Activated naive CD4-positive, alpha-beta T cell treated with anti-CD3 and anti-CD28 coated beads, Interleukin-2, amount 10 ng/mL, durations not matched to agents 7 days and 5 days (primary cell): ENCODE measurements around the gene ANKRD24.
"Not testable (repeated sequence)": the region's sequence is repeated elsewhere in the genome, so short reads cannot be mapped to it uniquely, and the experiment has no call there.

Experiments used
- CTCF ChIA-PET: fragments of 350-600 bp; sonication (Branson Sonifier 250); formaldehyde crosslinking; loops from one replicate; lab custom pipeline; 2021; ENCODE audit warnings: antibody characterized with exemption; lab: Charles Lee
- DNase-seq: peaks from one replicate; pipeline ENCODE4 v3.0.0-alpha.2; 2020
- H3K27ac Mint-ChIP-seq: one replicate; pipeline ENCODE4 v1.8.0; 2021; ENCODE audit warnings: mild to moderate bottlenecking, moderate library complexity, mixed read lengths
- H3K27me3 Mint-ChIP-seq: one replicate; pipeline ENCODE4 v1.8.0; 2021; ENCODE audit warnings: mild to moderate bottlenecking, mixed read lengths
- H3K36me3 Mint-ChIP-seq: one replicate; pipeline ENCODE4 v1.8.0; 2021; ENCODE audit warnings: mixed read lengths
- H3K4me1 Mint-ChIP-seq: one replicate; pipeline ENCODE4 v1.8.0; 2021; ENCODE audit warnings: mixed read lengths
- H3K4me3 Mint-ChIP-seq: one replicate; pipeline ENCODE4 v1.8.0; 2021; ENCODE audit warnings: mild to moderate bottlenecking, moderate library complexity, mixed read lengths
- H3K9me3 Mint-ChIP-seq: one replicate; pipeline ENCODE4 v1.8.0; 2021; ENCODE audit warnings: mixed read lengths

Gene ANKRD24

DNA sequence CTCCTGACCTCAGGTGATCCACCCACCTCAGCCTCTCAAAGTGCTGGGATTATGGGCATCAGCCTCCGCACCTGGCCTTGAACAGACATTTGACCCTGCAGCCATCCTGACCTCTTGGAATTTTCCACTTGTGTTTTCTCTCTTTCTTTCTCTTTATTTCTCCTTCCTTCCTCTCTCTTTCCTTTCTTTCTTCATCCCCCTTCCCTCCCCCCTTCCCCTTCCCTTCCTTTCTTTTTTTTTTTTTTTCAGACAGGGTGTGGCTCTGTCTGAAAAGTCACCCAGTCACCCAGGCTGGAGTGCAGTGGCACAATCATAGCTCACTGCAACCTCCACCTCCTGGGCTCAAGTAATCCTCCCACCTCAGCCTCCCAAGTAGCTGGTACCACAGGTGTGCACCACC is 36.0 kb downstream of the ANKRD24 start:
- not testable (repeated sequence) for DNase-seq, H3K27ac Mint-ChIP-seq, H3K36me3 Mint-ChIP-seq, H3K4me1 Mint-ChIP-seq, H3K27me3 Mint-ChIP-seq, H3K4me3 Mint-ChIP-seq, H3K9me3 Mint-ChIP-seq
- CTCF ChIA-PET, result interaction anchor here (1.7 kb wide), 1 partner anchor 13 kb away, joined by 4 read pairs; no protein-coding TSS in a partner anchor

DNA sequence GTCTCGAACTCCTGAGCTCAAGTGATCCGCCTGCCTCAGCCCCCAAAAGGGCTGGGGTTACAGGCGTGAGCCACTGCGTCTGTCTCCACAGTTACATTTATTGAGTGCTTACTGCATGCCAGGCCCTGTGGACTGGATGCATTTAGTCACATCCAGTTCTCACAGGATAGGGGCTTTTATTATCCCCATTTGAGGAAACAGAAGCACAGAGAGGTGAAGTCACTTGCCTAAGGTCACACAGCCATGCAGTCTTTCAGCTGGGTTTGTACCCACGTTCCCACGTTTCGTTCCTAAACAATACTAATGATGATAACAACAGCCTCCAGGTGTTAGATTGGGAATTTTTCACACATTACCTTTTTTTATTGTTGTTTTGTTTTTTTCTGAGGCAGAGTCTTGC is 37.7 kb downstream of the ANKRD24 start:
- H3K4me3 Mint-ChIP-seq, result no peak overlapping the region
- CTCF ChIA-PET, result no interaction called here
- H3K36me3 Mint-ChIP-seq, result no peaks in the 10 kb centered on the region
- no peak for DNase-seq
- H3K27ac Mint-ChIP-seq, result no peak overlapping the region
- no peaks in the 10 kb centered on the region for H3K4me1 Mint-ChIP-seq
- H3K27me3 Mint-ChIP-seq, result no peaks in the 10 kb centered on the region
- peaks cover 6% of the 10 kb centered on the region for H3K9me3 Mint-ChIP-seq

DNA sequence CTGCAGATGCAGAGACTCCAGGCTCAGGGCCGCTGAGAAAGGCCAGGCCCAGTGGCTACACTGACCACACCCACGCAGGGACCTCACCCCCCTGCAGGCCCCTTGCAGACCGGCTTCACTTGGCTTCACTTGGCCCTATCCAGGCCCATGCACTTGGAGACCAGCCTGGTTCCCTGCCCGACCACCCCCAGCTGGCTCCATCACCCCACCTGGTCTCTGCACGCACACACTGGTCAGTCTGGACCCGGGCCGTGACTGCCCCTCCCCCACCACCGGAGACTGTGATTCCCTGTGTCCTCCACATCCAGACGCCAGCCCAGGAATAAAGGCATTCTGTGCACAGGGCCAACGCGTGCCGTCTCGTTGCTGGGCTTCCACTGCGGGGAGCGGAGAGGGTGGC is 42.0 kb downstream of the ANKRD24 start:
- Mint-ChIP-seq H3K4me1 (peaks cover 2% of the 10 kb centered on the region), H3K36me3 (no peaks in the 10 kb centered on the region)
- CTCF ChIA-PET, result no interaction called here

DNA sequence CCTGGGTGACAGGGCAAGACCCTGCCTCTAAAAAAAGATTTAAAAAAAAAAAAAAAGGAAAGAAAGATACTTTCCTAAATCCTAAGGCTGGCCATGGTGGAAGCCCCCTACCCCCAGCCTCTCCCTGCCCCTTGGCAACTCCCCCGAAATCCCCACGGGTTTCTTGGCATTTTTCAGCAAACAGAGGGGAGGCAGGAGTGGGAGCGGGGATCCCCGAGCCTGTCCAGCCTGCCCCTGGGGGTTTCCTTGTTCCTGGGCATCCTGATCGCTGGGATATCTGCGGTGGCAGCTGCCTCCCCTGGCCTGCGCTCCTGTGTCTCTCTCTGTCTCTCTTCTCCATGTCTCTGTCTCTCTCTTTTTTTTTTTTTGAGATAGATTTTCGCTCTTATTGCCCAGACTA is 43.4 kb downstream of the ANKRD24 start:
- Mint-ChIP-seq H3K4me3 (no peak overlapping the region), H3K9me3 (no peaks in the 10 kb centered on the region), H3K27ac (no peak overlapping the region), H3K27me3 (peaks cover 4% of the 10 kb centered on the region), H3K4me1 (peaks cover 2% of the 10 kb centered on the region), H3K36me3 (no peaks in the 10 kb centered on the region)
- no peak for DNase-seq
- CTCF ChIA-PET, result no interaction called here

More for the DNA sequence above, 42.0 kb downstream of the ANKRD24 start:
- peaks cover 4% of the 10 kb centered on the region for H3K27me3 Mint-ChIP-seq
- H3K27ac Mint-ChIP-seq, result no peak overlapping the region
- H3K9me3 Mint-ChIP-seq, result no peaks in the 10 kb centered on the region
- DNase-seq, result no peak
- no peak overlapping the region for H3K4me3 Mint-ChIP-seq

DNA sequence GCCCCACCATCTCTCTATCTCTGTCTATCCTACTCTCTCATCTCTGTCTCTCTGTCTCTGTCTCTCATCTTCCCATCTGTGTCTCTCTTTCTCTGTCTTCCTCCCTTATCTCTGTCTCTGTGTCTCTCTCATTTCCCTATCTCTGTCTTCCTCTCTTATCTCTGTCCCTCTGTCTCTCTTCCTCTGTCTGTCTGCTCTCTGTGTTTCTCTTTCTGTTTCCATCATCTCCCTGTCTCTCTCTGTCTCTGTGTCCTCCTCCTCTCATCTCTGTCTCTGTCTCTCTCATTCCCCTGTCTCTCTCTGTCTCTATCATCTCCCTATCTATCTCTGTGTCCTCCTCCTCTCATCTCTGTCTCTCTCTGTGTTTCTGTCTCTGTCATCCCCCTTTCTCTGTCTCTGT is 45.3 kb downstream of the ANKRD24 start:
- CTCF ChIA-PET, result interaction anchor here (0.6 kb wide), 1 partner anchor 74 kb away, joined by 3 read pairs; the partner anchor contains the start of gene CREB3L3
- no peak overlapping the region for H3K4me3 Mint-ChIP-seq
- no peak overlapping the region for H3K27ac Mint-ChIP-seq
- no peak for DNase-seq
- no peaks in the 10 kb centered on the region for H3K9me3 Mint-ChIP-seq
- peaks cover 2% of the 10 kb centered on the region for H3K4me1 Mint-ChIP-seq
- peaks cover 4% of the 10 kb centered on the region for H3K27me3 Mint-ChIP-seq
- H3K36me3 Mint-ChIP-seq, result no peaks in the 10 kb centered on the region

DNA sequence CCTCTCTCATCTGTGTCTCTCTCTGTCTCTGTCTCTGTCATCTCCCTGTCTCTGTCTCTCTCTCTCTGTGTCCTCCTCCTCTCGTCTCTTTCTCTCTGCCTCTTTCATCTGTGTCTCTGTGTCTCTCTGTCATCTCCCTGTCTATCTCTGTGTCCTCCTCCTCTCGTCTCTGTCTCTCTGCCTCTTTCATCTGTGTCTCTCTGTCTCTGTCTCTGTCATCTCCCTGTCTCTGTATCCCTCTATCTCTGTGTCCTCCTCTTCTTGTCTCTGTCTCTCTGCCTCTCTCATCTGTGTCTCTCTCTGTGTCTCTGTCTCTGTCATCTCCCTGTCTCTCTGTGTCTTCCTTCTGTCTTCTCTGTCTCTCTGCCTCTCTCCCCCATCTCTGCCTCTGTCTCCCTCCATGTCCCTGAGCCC is 46.3 kb downstream of the ANKRD24 start:
- peaks cover 4% of the 10 kb centered on the region for H3K4me1 Mint-ChIP-seq
- H3K36me3 Mint-ChIP-seq, result no peaks in the 10 kb centered on the region
- no peak for DNase-seq
- no peak overlapping the region for H3K27ac Mint-ChIP-seq
- no peaks in the 10 kb centered on the region for H3K9me3 Mint-ChIP-seq
- H3K27me3 Mint-ChIP-seq, result peaks cover 8% of the 10 kb centered on the region
- H3K4me3 Mint-ChIP-seq, result no peak overlapping the region
- CTCF ChIA-PET, result no interaction called here

DNA sequence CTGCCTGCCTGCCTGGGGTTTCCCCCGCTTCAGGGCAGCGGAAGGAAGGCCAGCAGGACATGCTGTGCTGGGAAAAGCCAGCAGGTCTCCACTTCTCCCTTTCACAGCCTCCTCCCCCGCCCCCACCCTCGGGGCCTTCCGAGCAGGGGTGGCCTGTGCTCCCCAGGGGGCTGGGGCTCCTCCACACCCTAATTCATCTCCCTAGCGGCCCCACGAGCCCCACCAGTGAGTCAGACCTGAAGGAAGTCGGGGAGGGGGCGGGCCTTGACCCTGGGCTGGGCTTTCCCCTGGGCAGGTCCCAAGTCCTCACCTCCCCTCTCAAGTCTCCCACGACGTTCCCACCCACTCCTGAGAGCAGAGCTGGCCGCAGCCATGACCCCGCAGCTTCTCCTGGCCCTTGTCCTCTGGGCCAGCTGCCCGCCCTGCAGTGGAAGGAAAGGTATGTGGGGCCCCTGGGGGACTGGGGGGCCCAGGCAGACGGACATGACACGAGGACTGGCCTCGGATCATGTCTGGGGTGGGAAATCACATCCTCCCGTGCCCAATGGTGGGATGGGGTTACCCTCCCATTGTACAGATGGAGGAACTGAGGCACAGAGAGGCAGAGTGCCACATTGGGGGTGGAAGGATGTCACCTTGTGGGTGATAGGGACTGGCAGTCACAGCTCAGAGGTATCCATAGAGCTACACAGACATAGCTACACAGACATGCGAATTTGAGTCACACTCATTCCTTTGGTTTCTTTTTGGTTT is 46.9 kb downstream of the ANKRD24 start, which contains the start of gene EBI3:
TSS of gene EBI3 (plus strand) at position 345 of the 753 bp plus-strand sequence. CDS start at position 373, 28 bp downstream.
- no peak for DNase-seq
- H3K36me3 Mint-ChIP-seq, result no peaks in the 10 kb centered on the region
- no peaks in the 10 kb centered on the region for H3K9me3 Mint-ChIP-seq
- H3K27me3 Mint-ChIP-seq, result peaks cover 8% of the 10 kb centered on the region
- no peak within 1 kb of the TSS for H3K4me3 Mint-ChIP-seq
- peaks cover 4% of the 10 kb centered on the region for H3K4me1 Mint-ChIP-seq
- peak within 1 kb of the TSS; percentile 33 for H3K27ac Mint-ChIP-seq
- CTCF ChIA-PET, result interaction anchor here (1.4 to 1.7 kb wide), 2 partner anchors 11 to 43 kb away, joined by 4 to 5 read pairs; no protein-coding TSS in a partner anchor

DNA sequence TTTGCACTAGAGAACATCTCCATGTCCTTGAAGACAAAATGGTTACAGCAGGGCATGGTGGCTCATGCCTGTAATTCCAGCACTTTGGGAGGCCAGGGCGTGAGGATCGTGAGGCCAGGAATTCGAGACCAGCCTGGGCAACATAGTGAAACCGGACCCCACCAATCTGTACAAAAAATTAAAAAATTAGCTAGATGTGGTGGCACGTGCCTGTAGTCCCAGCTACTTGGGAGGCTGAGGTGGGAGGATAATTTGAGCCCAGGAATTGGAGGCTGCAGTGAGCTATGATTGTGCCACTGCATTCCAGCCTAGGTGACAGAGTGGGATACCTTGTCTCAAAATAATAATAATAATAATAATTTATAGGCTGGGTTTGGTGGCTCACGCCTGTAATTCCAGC is 47.7 kb downstream of the ANKRD24 start:
- not testable (repeated sequence) for H3K27ac Mint-ChIP-seq, DNase-seq, H3K9me3 Mint-ChIP-seq, H3K4me3 Mint-ChIP-seq, H3K36me3 Mint-ChIP-seq, H3K4me1 Mint-ChIP-seq
- CTCF ChIA-PET, result interaction anchor here (0.7 to 1.7 kb wide), 4 partner anchors 10 to 119 kb away, joined by 3 to 5 read pairs (median 4); no protein-coding TSS in a partner anchor
- peaks cover 13% of the 10 kb centered on the region for H3K27me3 Mint-ChIP-seq

DNA sequence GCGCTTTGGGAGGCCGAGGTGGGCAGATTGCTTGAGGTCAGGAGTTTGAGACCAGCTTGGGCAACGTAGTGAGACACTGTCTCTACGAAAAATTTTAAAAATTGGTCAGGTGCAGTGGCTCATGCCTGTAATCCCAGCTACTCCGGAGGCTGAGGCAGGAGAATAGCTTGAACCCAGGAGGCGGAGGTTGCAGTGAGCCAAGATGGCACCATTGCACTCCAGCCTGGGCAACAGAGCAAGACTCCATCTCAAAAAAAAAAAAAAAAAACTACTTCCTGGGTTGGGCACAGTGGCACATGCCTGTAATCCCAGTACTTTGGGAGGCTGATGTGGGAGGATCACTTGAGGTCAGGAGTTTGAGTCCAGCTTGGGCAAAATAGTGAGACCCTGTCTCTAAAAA is 49.0 kb downstream of the ANKRD24 start:
- DNase-seq, H3K9me3 Mint-ChIP-seq, H3K4me1 Mint-ChIP-seq, H3K27ac Mint-ChIP-seq, H3K4me3 Mint-ChIP-seq, H3K36me3 Mint-ChIP-seq: not testable (repeated sequence)
- peaks cover 14% of the 10 kb centered on the region for H3K27me3 Mint-ChIP-seq
- CTCF ChIA-PET, result interaction anchor here (1.6 to 1.8 kb wide), 2 partner anchors 10 to 13 kb away, joined by 4 to 6 read pairs; no protein-coding TSS in a partner anchor

DNA sequence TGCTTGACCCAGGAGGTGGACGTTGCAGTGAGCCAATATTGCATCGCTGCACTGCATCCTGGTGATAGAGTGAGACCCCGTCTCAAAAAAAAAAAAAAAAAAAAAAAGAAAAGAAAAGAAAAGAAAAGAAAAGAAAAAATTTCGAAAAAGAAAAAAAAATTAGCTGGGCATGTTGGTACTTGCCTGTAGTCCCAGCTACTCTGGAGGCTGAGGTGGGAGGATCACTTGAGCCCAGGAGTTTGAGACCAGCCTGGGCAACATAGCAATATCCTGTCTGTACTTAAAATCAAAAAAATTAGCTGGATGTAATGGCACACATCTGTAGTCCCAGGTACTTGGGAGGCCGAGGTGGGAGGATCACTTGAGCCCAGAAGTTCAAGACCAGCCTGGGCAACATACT is 49.6 kb downstream of the ANKRD24 start:
- not testable (repeated sequence) for H3K27ac Mint-ChIP-seq, DNase-seq, H3K4me1 Mint-ChIP-seq, H3K4me3 Mint-ChIP-seq, H3K36me3 Mint-ChIP-seq, H3K9me3 Mint-ChIP-seq
- CTCF ChIA-PET, result interaction anchor here (1.1 to 1.8 kb wide), 4 partner anchors 10 to 121 kb away, joined by 3 to 6 read pairs (median 4); no protein-coding TSS in a partner anchor
- H3K27me3 Mint-ChIP-seq, result peaks cover 17% of the 10 kb centered on the region

DNA sequence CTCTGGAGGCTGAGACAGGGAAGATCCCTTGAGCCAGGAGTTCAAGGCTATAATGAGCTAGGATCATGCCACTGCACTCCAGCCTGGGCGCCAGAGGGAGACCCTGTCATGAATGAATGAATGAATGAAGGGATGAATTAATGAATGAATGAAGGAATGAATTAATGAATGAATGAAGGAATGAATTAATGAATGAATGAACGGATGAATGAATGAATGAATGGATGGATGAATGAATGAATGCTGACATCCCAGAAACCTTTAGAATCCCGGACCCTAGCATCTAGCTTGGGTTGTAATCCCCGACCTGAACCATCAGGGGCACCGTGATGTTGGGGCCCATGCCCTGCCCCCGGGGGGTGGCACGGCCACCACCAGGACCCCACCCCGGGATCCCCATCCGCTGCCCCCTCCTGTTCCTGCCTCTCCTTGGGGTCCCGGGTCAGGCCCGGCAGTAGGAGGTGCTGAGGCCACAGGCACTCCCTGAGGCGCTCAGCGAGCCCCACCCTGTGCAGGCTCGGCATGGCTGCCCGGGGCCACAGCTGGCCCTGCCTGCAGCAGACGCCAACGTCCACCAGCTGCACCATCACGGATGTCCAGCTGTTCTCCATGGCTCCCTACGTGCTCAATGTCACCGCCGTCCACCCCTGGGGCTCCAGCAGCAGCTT is 50.3 kb downstream of the ANKRD24 start:
- H3K27me3 Mint-ChIP-seq, result peaks cover 17% of the 10 kb centered on the region
- no peak for DNase-seq
- H3K9me3 Mint-ChIP-seq, result no peaks in the 10 kb centered on the region
- no peaks in the 10 kb centered on the region for H3K36me3 Mint-ChIP-seq
- CTCF ChIA-PET, result interaction anchor here (1.1 to 1.8 kb wide), 4 partner anchors 9 to 120 kb away, joined by 3 to 6 read pairs (median 4); no protein-coding TSS in a partner anchor
- H3K27ac Mint-ChIP-seq, result no peak overlapping the region
- peaks cover 4% of the 10 kb centered on the region for H3K4me1 Mint-ChIP-seq
- H3K4me3 Mint-ChIP-seq, result no peak overlapping the region

DNA sequence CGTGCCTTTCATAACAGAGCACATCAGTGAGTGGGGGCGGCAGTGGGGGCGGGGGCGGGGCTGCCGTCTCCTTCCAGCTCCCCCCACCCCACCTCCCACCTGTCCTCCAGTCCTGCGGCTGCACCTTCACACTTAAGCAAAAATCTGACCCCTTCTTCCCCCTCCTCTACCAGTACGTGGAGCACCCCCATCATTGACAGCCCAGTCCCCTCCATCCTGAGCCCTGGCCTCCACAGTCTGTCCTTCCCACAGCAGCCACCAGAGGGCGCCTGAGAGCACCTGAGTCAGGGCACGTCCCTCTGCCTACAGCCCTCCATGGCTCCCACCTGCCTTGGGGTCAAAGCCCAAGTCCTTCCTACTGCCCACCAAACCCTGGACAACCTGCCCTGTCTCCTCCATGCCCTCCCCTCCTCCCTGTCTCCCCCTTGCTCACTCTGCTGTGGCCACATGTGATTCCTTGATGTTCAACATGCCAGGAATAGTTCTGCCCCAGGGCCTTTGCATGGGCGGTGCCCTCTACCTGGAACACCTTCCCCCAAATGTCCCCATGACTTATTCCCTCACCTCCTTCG is 50.9 kb downstream of the ANKRD24 start:
- H3K4me1 Mint-ChIP-seq, result peaks cover 4% of the 10 kb centered on the region
- DNase-seq, result peak; percentile 77
- CTCF ChIA-PET, result interaction anchor here (0.9 to 1.9 kb wide), 8 partner anchors 8 to 290 kb away, joined by 3 to 6 read pairs (median 4); partner anchors contain the start of gene HDGFL2
- no peak overlapping the region for H3K4me3 Mint-ChIP-seq
- peaks cover 17% of the 10 kb centered on the region for H3K27me3 Mint-ChIP-seq
- no peaks in the 10 kb centered on the region for H3K9me3 Mint-ChIP-seq
- H3K27ac Mint-ChIP-seq, result no peak overlapping the region
- no peaks in the 10 kb centered on the region for H3K36me3 Mint-ChIP-seq

DNA sequence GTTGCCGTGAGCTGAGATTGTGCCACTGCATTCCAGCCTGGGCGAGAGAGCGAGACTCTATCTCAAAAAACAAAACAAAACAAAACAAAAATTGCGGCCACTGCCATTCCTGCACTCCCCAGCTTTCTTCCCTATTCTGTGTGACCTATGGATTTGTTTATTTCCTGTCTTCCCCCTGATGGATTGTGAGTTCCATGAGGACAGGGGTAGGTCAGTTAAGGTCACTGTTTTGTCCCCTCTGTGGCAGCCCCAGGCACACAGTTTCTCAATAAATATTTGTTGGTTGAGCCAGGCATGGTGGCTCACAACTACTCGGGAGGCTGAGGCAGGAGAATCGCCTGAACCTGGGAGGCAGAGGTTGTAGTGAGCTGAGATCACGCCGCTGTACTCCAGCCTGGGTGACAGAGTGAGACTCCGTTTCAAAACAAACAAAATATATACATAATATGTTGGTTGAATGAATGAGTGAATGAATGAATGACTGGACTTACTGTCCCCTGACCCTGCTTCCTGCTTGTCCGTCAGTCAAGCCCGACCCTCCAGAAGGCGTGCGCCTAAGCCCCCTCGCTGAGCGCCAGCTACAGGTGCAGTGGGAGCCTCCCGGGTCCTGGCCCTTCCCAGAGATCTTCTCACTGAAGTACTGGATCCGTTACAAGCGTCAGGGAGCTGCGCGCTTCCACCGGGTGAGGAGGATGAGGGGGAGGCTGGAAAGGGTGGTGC is 51.8 kb downstream of the ANKRD24 start:
- peaks cover 17% of the 10 kb centered on the region for H3K27me3 Mint-ChIP-seq
- DNase-seq, result no peak
- H3K27ac Mint-ChIP-seq, result peak overlapping the region; percentile 49
- no peak overlapping the region for H3K4me3 Mint-ChIP-seq
- no peaks in the 10 kb centered on the region for H3K36me3 Mint-ChIP-seq
- peaks cover 3% of the 10 kb centered on the region for H3K4me1 Mint-ChIP-seq
- CTCF ChIA-PET, result interaction anchor here (0.9 to 1.9 kb wide), 6 partner anchors 9 to 289 kb away, joined by 3 to 5 read pairs (median 4); partner anchors contain the start of genes HDGFL2 and YJU2
- no peaks in the 10 kb centered on the region for H3K9me3 Mint-ChIP-seq
